WERI-Rb-1 (cell line): ENCODE results near the gene TIMP2.

Experiments
- DNase-seq: peaks from one replicate; pipeline ENCODE4 v3.0.0-alpha.2; 2020
- H3K27ac ChIP-seq: fragments of 250-450 bp; sonication (Bioruptor Pico); 2 replicates; pipeline ENCODE4 v1.5.1; 2020; ENCODE audit warnings: mild to moderate bottlenecking, moderate library complexity
- H3K27me3 ChIP-seq: fragments of 250-450 bp; sonication (Bioruptor Pico); 2 replicates; pipeline ENCODE4 v1.5.1; 2021; ENCODE audit warnings: mild to moderate bottlenecking, low read depth, moderate library complexity; ENCODE audit not compliant: insufficient read depth, severe bottlenecking
- H3K36me3 ChIP-seq: fragments of 250-450 bp; sonication (Bioruptor Pico); 2 replicates; pipeline ENCODE4 v1.5.1; 2020; ENCODE audit warnings: mild to moderate bottlenecking, moderate library complexity
- H3K4me3 ChIP-seq: 2 replicates; pipeline ENCODE4 v1.5.1; 2011; ENCODE audit warnings: low read depth, mild to moderate bottlenecking, control low read depth, low read length
- H3K9me3 ChIP-seq: fragments of 250-450 bp; sonication (Bioruptor Pico); 2 replicates; pipeline ENCODE4 v1.5.1; 2021; ENCODE audit warnings: mild to moderate bottlenecking, moderate library complexity; ENCODE audit not compliant: severe bottlenecking
- CTCF ChIP-seq: IDR thresholded peaks from 2 replicates; pipeline ENCODE4 v1.5.1; 2011; ENCODE audit warnings: low read depth, mild to moderate bottlenecking, control low read depth, inconsistent platforms, low read length

TIMP2 gene

DNA sequence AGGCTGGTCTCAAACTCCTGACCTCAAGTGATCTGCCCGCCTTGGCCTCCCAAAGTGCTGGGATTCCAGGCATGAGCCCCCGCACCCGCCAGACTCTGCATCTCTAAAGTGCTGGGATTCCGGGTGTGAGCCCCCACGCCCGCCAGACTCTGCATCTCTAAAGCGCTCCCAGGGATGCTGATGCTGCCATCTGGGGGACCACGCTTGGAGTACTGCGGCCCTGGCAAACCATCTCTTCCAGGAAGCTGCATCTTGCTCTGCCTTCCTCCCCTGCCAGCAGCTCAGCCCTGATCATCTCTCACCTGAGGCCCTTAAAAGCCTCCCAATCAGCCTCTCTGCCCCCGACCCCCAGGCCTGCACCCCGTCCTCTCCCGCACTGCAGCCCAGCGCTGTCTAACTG is 26.2 kb downstream of the TIMP2 start:
- Histone ChIP-seq H3K9me3 (no peaks in the 10 kb centered on the region), H3K27me3 (no peaks in the 10 kb centered on the region), H3K36me3 (peaks cover 27% of the 10 kb centered on the region), H3K27ac (no peak overlapping the region), H3K4me3 (no peak overlapping the region)
- no peak for TF ChIP-seq CTCF
- DNase-seq = no peak

- Histone ChIP-seq H3K9me3 (no peaks in the 10 kb centered on the region), H3K27me3 (no peaks in the 10 kb centered on the region), H3K4me3 (no peak overlapping the region), H3K27ac (no peak overlapping the region), H3K36me3 (peaks cover 33% of the 10 kb centered on the region)
- no peak for TF ChIP-seq CTCF
- no peak for DNase-seq
These were observed 26.9 kb downstream of the TIMP2 start for GRCh38 chr17:78898075-78898836.

GRCh38 chr17:78897664-78898047 is 27.5 kb downstream of the TIMP2 start:
- no peaks in the 10 kb centered on the region for H3K27me3 ChIP-seq
- no peak for DNase-seq
- no peak overlapping the region for H3K4me3 ChIP-seq
- TF ChIP-seq CTCF = no peak
- H3K36me3 ChIP-seq = peaks cover 30% of the 10 kb centered on the region
- no peak overlapping the region for H3K27ac ChIP-seq
- no peaks in the 10 kb centered on the region for H3K9me3 ChIP-seq

- Histone ChIP-seq H3K9me3 (no peaks in the 10 kb centered on the region), H3K27ac (no peak overlapping the region), H3K27me3 (no peaks in the 10 kb centered on the region), H3K4me3 (no peak overlapping the region), H3K36me3 (peaks cover 24% of the 10 kb centered on the region)
- no peak for DNase-seq
- TF ChIP-seq CTCF = no peak
These were observed 28.1 kb downstream of the TIMP2 start for GRCh38 chr17:78896834-78897663.

GRCh38 chr17:78896091-78896833 is 28.9 kb downstream of the TIMP2 start:
- no peaks in the 10 kb centered on the region for H3K27me3 ChIP-seq
- TF ChIP-seq CTCF = 0 out of 2 replicates have a peak, but pooled peaks have one; percentile 5
- H3K27ac ChIP-seq = no peak overlapping the region
- H3K36me3 ChIP-seq = peaks cover 23% of the 10 kb centered on the region
- H3K9me3 ChIP-seq = no peaks in the 10 kb centered on the region
- no peak overlapping the region for H3K4me3 ChIP-seq
- DNase-seq = no peak
